Endothelial cell of umbilical vein (primary cell): ENCODE results near the gene FAM24A. TPM values are rescaled to one million over a fixed set of nuclear protein-coding genes. Genes with fewer than 3 reads are reported as not detected.

Source experiments
- BruUV-seq: library from RNA; stranded (reverse); fragments of 400-500 nt; replicated peaks from 2 replicates; lab custom pipeline; 2021; lab: Mats Ljungman, UMichigan
- CTCF ChIA-PET: fragments of 300-600, 350-600 bp; sonication (Branson Sonifier 250); formaldehyde crosslinking; loops from one replicate; lab custom pipeline; 2021; ENCODE audit warnings: antibody characterized with exemption, inconsistent platforms; lab: Charles Lee
- POLR2A ChIA-PET: fragments of 300-600, 350-600 bp; sonication (Branson Sonifier 250); formaldehyde crosslinking; loops from one replicate; lab custom pipeline; 2021; ENCODE audit warnings: antibody characterized with exemption, inconsistent platforms; lab: Charles Lee
- DNase-seq: peaks from one replicate; pipeline ENCODE4 v3.0.0-alpha.2; 2011; ENCODE audit warnings: low read depth, low spot score
- FAIRE-seq: peaks from 2 replicates; lab custom pipeline; 2011; peaks lifted over from hg19 to GRCh38; lab: Jason Lieb, UNC
- H2AFZ ChIP-seq: 2 replicates; pipeline ENCODE4 v1.6.0; 2012; ENCODE audit warnings: low read depth, low read length, control low read depth, inconsistent platforms
- H3K27ac ChIP-seq: 2 replicates; pipeline ENCODE4 v1.5.1; 2011; ENCODE audit warnings: low read depth, mild to moderate bottlenecking, control low read depth, low read length, moderate library complexity; ENCODE audit not compliant: insufficient read depth
- H3K27me3 ChIP-seq, 2 experiments: 2 replicates each; pipeline versions ENCODE4 v1.6.0 to v1.6.1; 2011; ENCODE audit warnings: low read length in 2 of 2, mixed read lengths in 1 of 2; ENCODE audit not compliant: control insufficient read depth in 2 of 2, insufficient read depth in 2 of 2
- H3K36me3 ChIP-seq, 2 experiments: 2 replicates in 1 of 2; 3 replicates in 1 of 2; pipeline ENCODE4 v1.5.1; 2011; ENCODE audit warnings: low read length in 2 of 2, mild to moderate bottlenecking in 1 of 2, moderate library complexity in 1 of 2; ENCODE audit not compliant: control insufficient read depth in 2 of 2, insufficient read depth in 2 of 2; ENCODE audit errors: extremely low read depth in 1 of 2
- H3K4me1 ChIP-seq: 3 replicates; pipeline ENCODE4 v1.5.1; 2011; ENCODE audit warnings: mild to moderate bottlenecking, low read length; ENCODE audit not compliant: control insufficient read depth, insufficient read depth; ENCODE audit errors: extremely low read depth
- H3K4me2 ChIP-seq: 2 replicates; pipeline ENCODE4 v1.6.1; 2011; ENCODE audit warnings: low read length, control low read depth, mixed read lengths; ENCODE audit not compliant: insufficient read depth
- H3K4me3 ChIP-seq, 3 experiments: fragments of 200-600 bp in 1 of 3; sonication (generic), shearing (Covaris generic) in 1 of 3; replicated peaks in 1 of 3; 2 replicates each; pipeline ENCODE4 v1.5.1; 2011 to 2016; ENCODE audit warnings: control low read depth in 3 of 3, low read length in 3 of 3, mild to moderate bottlenecking in 2 of 3, inconsistent platforms in 1 of 3, low read depth in 1 of 3, moderate library complexity in 1 of 3; ENCODE audit not compliant: insufficient read depth in 1 of 3
- H3K79me2 ChIP-seq: 2 replicates; pipeline ENCODE4 v1.6.0; 2012; ENCODE audit warnings: low read length, inconsistent platforms; ENCODE audit not compliant: control insufficient read depth, insufficient read depth
- H3K9ac ChIP-seq: replicated peaks from 2 replicates; pipeline ENCODE3; 2011; ENCODE audit warnings: low read length, control low read depth; ENCODE audit not compliant: insufficient read depth; ENCODE audit errors: extremely low read depth
- H3K9me1 ChIP-seq: replicated peaks from 3 replicates; pipeline ENCODE4 v1.6.0; 2011; ENCODE audit warnings: mild to moderate bottlenecking, low read length; ENCODE audit not compliant: control insufficient read depth, insufficient read depth; ENCODE audit errors: extremely low read depth
- H3K9me3 ChIP-seq: replicated peaks from 2 replicates; pipeline ENCODE4 v1.5.1; 2012; ENCODE audit warnings: low read length, inconsistent platforms; ENCODE audit not compliant: control insufficient read depth, insufficient read depth
- H4K20me1 ChIP-seq: replicated peaks from 2 replicates; pipeline ENCODE3; 2011; ENCODE audit warnings: mild to moderate bottlenecking, low read length; ENCODE audit not compliant: control insufficient read depth, insufficient read depth; ENCODE audit errors: extremely low read depth
- CTCF ChIP-seq, 2 donors: IDR thresholded peaks; 1 replicate in 1 of 2; 2 replicates in 1 of 2; pipeline ENCODE4 v1.5.1; 2011; ENCODE audit warnings: low read length in 2 of 2, mild to moderate bottlenecking in 2 of 2, moderate library complexity in 2 of 2, control low read depth in 1 of 2, inconsistent platforms in 1 of 2, low read depth in 1 of 2; ENCODE audit not compliant: insufficient read depth in 1 of 2; ENCODE audit errors: extremely low read depth in 1 of 2
- EZH2 ChIP-seq: IDR thresholded peaks from 2 replicates; pipeline ENCODE4 v1.6.1; 2012; ENCODE audit warnings: borderline replicate concordance, low read depth, mild to moderate bottlenecking, moderate library complexity, low read length, inconsistent platforms; ENCODE audit not compliant: severe bottlenecking
- FOS ChIP-seq: IDR thresholded peaks from 2 replicates; pipeline ENCODE4 v1.6.1; 2011; ENCODE audit warnings: mild to moderate bottlenecking, low read length, moderate library complexity, borderline replicate concordance; ENCODE audit not compliant: insufficient read depth
- GATA2 ChIP-seq: IDR thresholded peaks from 2 replicates; pipeline ENCODE4 v1.7.0; 2011; ENCODE audit warnings: low read depth, mild to moderate bottlenecking, moderate library complexity, mixed read lengths, low read length; ENCODE audit not compliant: insufficient read length, insufficient read depth
- JUN ChIP-seq: IDR thresholded peaks from 2 replicates; pipeline ENCODE4 v1.6.1; 2011; ENCODE audit warnings: borderline replicate concordance, low read depth; ENCODE audit not compliant: insufficient read length, insufficient read depth
- MAX ChIP-seq: IDR thresholded peaks from 2 replicates; pipeline ENCODE4 v1.6.1; 2011; ENCODE audit not compliant: insufficient read depth, insufficient read length
- MYC ChIP-seq: IDR thresholded peaks from one replicate; pipeline ENCODE4 v1.6.1; 2011; ENCODE audit warnings: mild to moderate bottlenecking, low read depth, low read length
- POLR2A ChIP-seq: IDR thresholded peaks from 2 replicates; pipeline ENCODE4 v1.6.1; 2012; ENCODE audit warnings: low read depth, mild to moderate bottlenecking, control low read depth, low read length
- POLR2AphosphoS5 ChIP-seq: IDR thresholded peaks from 2 replicates; pipeline ENCODE4 v1.6.1; 2012; ENCODE audit warnings: low read depth, mild to moderate bottlenecking, control low read depth, low read length, moderate library complexity; ENCODE audit not compliant: insufficient read depth
- dilution Hi-C: fragments of 300-500 bp; cut with MboI; formaldehyde crosslinking; loops from one replicate; pipeline ENCODE4 v1.15.0; 2019; ENCODE audit warnings: low sequenced_read_pairs; ENCODE audit not compliant: extremely low pct_ligation_motif_present
- intact Hi-C: fragments of 100-400 bp; cut with micrococcal nuclease; formaldehyde crosslinking; loops from one replicate; pipeline ENCODE4 v1.10.0; 2022
- polyA plus RNA-seq, 4 experiments: library from polyadenylated mRNA; depleted of rRNA in 3 of 4; stranded (reverse) in 3 of 4; unstranded in 1 of 4; fragments of >200 nt; gene quantifications; 2 replicates each; pipeline versions ENCODE4 v1.2.1 to v1.2.3, GENCODE V29; 2011 to 2012; ENCODE audit warnings: missing spikeins in 1 of 4
- total RNA-seq: library from RNA; stranded (reverse); gene quantifications from 2 replicates; pipeline ENCODE4 v1.2.3, GENCODE V29; 2021

Gene FAM24A
- total and polyA plus RNA-seq, 2 donors (not counting 3 experiments of a cell fraction or from before 2014, with no cell fraction given), result not detected

- DNase-seq (peak; percentile 79), FAIRE-seq (no peak)
- Histone ChIP-seq H3K27ac (peak overlapping the region; percentile 41), H3K79me2 (peaks cover 5% of the 10 kb centered on the region), H3K4me2 (peak overlapping the region; percentile 47), H2AFZ (no peak overlapping the region), H3K9me3 (no peaks in the 10 kb centered on the region), H4K20me1 (no peaks in the 10 kb centered on the region), H3K9me1 (no peaks in the 10 kb centered on the region), H3K36me3 (peaks cover 3 to 6% of the 10 kb centered on the region in 2 experiments), H3K4me3 (no peak overlapping the region), H3K4me1 (peaks cover 12% of the 10 kb centered on the region), H3K27me3 (no peaks in the 10 kb centered on the region), H3K9ac (no peak overlapping the region)
- dilution Hi-C loops (no loop called here), intact Hi-C loops (no loop called here)
- ChIA-PET POLR2A (no interaction called here), CTCF (interaction anchor here (1.2 to 1.5 kb wide), 2 partner anchors 8 to 40 kb away, joined by 3 to 4 read pairs; partner anchors contain the start of gene PSTK)
- no TSS peak for BruUV-seq
- TF ChIP-seq GATA2 (no peak), EZH2 (no peak), MAX (no peak), MYC (no peak), POLR2A (no peak), FOS (no peak), JUN (peak; percentile 23), POLR2AphosphoS5 (no peak), CTCF (IDR thresholded peaks at IDR 0.05; ENCODE audit: extremely low read depth in 1 of 2, insufficient read depth in 1 of 2, low read depth in 1 of 2, low read length in 2 of 2) (no peak)
These were observed 29.6 kb downstream of the FAM24A start for GRCh38 chr10:122939856-122940543.
